Prostate gland (tissue), 2 donors: ENCODE data around the gene SND1.

Experiments used
- CTCF ChIP-seq, 4 experiments: fragments of 200-600 bp in 2 of 4; fragments of 450-650 bp in 2 of 4; sonication (generic) in 2 of 4; IDR thresholded peaks; 1 replicate in 3 of 4; 2 replicates in 1 of 4; pipeline ENCODE4 v1.5.1; 2016 to 2019; ENCODE audit warnings: antibody characterized with exemption in 4 of 4, mild to moderate bottlenecking in 2 of 4, moderate library complexity in 2 of 4
- POLR2A ChIP-seq: fragments of 450-650 bp; IDR thresholded peaks from one replicate; pipeline ENCODE4 v1.6.1; 2016; ENCODE audit warnings: antibody characterized with exemption, mild to moderate bottlenecking
- POLR2AphosphoS5 ChIP-seq: sonication (generic); formaldehyde crosslinking; IDR thresholded peaks from one replicate; pipeline ENCODE4 v1.6.1; 2017; ENCODE audit warnings: antibody characterized with exemption

GRCh38 chr7:127998671-127999070 is 346.7 kb downstream of the SND1 start:
- no peak for TF ChIP-seq CTCF (IDR thresholded peaks at IDR 0.05)
- TF ChIP-seq POLR2A = no peak
- TF ChIP-seq POLR2AphosphoS5 = no peak
